SK-N-SH (cell line): ENCODE results near the gene PIP5K1B.

Experiments
- CTCF ChIP-seq: fragments of 200-600 bp; sonication (generic); IDR thresholded peaks from 2 replicates; pipeline ENCODE4 v1.6.1; 2017; ENCODE audit warnings: antibody characterized with exemption, mild to moderate bottlenecking, moderate library complexity
- GABPA ChIP-seq: IDR thresholded peaks from 2 replicates; pipeline ENCODE4 v1.4.0; 2012; ENCODE audit warnings: low read depth, mild to moderate bottlenecking
- JUND ChIP-seq: IDR thresholded peaks from 2 replicates; pipeline ENCODE4 v1.4.0; 2012
- MAX ChIP-seq: IDR thresholded peaks from 2 replicates; pipeline ENCODE4 v1.4.0; 2012; ENCODE audit warnings: low read depth
- MXI1 ChIP-seq: IDR thresholded peaks from 2 replicates; pipeline ENCODE4 v1.6.1; 2012; ENCODE audit warnings: mild to moderate bottlenecking, low read depth, low read length, improper control_type of control experiment
- NFIC ChIP-seq: IDR thresholded peaks from 2 replicates; pipeline ENCODE4 v1.4.0; 2012; ENCODE audit warnings: borderline replicate concordance
- REST ChIP-seq: IDR thresholded peaks from 2 replicates; pipeline ENCODE4 v1.6.1; 2012; ENCODE audit warnings: mild to moderate bottlenecking, low read depth, low read length, moderate library complexity
- SIN3A ChIP-seq: IDR thresholded peaks from 2 replicates; pipeline ENCODE4 v1.6.1; 2012; ENCODE audit warnings: low read depth, mild to moderate bottlenecking, low read length, moderate library complexity, borderline replicate concordance
- SMC3 ChIP-seq: IDR thresholded peaks from 2 replicates; pipeline ENCODE4 v1.6.1; 2012; ENCODE audit warnings: low read depth, low read length, improper control_type of control experiment
- USF2 ChIP-seq: fragments of 150-350 bp; IDR thresholded peaks from 2 replicates; pipeline ENCODE4 v1.6.1; 2017; ENCODE audit warnings: antibody characterized with exemption, low read length, low read depth, borderline replicate concordance
- ZBTB33 ChIP-seq: IDR thresholded peaks from 2 replicates; pipeline ENCODE4 v1.4.0; 2012; ENCODE audit warnings: low read depth, borderline replicate concordance

GRCh38 chr9:68698943-68699509 lies 6.0 kb upstream of the PIP5K1B start:
- no peak for TF ChIP-seq GABPA
- TF ChIP-seq USF2 = no peak
- no peak for TF ChIP-seq JUND
- TF ChIP-seq MXI1 = no peak
- TF ChIP-seq CTCF = no peak
- no peak for TF ChIP-seq ZBTB33
- TF ChIP-seq SMC3 = no peak
- no peak for TF ChIP-seq MAX
- TF ChIP-seq NFIC = no peak
- no peak for TF ChIP-seq REST
- TF ChIP-seq SIN3A = no peak
